MM.1S (cell line): ENCODE results near the gene TUBA1B.
A peak's percentile ranks its signal among the peaks of the same experiment; 100 is the strongest.

Experiments used
- DNase-seq: peaks from one replicate; pipeline ENCODE4 v3.0.0-alpha.2; 2015
- H2AFZ ChIP-seq: fragments of 300-600 bp; sonication (generic); 2 replicates; pipeline ENCODE4 v1.6.0; 2016; ENCODE audit warnings: antibody characterized with exemption, low read length
- H3F3A ChIP-seq: fragments of 300-600 bp; sonication (generic); 2 replicates; pipeline ENCODE4 v1.6.1; 2016; ENCODE audit warnings: mild to moderate bottlenecking, antibody characterized with exemption, low read length, moderate library complexity, mixed read lengths; ENCODE audit not compliant: insufficient read depth
- H3K27ac ChIP-seq: fragments of 300-600 bp; sonication (generic); 2 replicates; pipeline ENCODE4 v1.5.1; 2016; ENCODE audit warnings: mild to moderate bottlenecking, low read length
- H3K27me3 ChIP-seq: fragments of 300-600 bp; sonication (generic); replicated peaks from 2 replicates; pipeline ENCODE4 v1.6.0; 2016; ENCODE audit warnings: low read length; ENCODE audit not compliant: insufficient read depth
- H3K36me3 ChIP-seq: fragments of 300-600 bp; sonication (generic); replicated peaks from 2 replicates; pipeline ENCODE4 v1.6.1; 2016; ENCODE audit warnings: mild to moderate bottlenecking, low read length, mixed read lengths; ENCODE audit not compliant: insufficient read depth
- H3K4me1 ChIP-seq: fragments of 300-600 bp; sonication (generic); 2 replicates; pipeline ENCODE4 v1.6.1; 2016; ENCODE audit warnings: low read length, mixed read lengths
- H3K4me2 ChIP-seq: fragments of 300-600 bp; sonication (generic); 2 replicates; pipeline ENCODE4 v1.6.0; 2016; ENCODE audit warnings: low read depth, low read length
- H3K4me3 ChIP-seq: fragments of 300-600 bp; sonication (generic); 2 replicates; pipeline ENCODE4 v1.5.1; 2016; ENCODE audit warnings: low read length, mixed read lengths
- H3K79me2 ChIP-seq: fragments of 300-600 bp; sonication (generic); 2 replicates; pipeline ENCODE4 v1.6.1; 2016; ENCODE audit warnings: mixed run types, low read length, mixed read lengths
- H3K9ac ChIP-seq: fragments of 300-600 bp; sonication (generic); 2 replicates; pipeline ENCODE4 v1.6.1; 2016; ENCODE audit warnings: low read length, mixed read lengths
- H3K9me2 ChIP-seq: fragments of 300-600 bp; sonication (generic); replicated peaks from 2 replicates; pipeline ENCODE4 v1.6.1; 2016; ENCODE audit warnings: mild to moderate bottlenecking, low read length, mixed read lengths; ENCODE audit not compliant: insufficient read depth
- H3K9me3 ChIP-seq: fragments of 300-600 bp; sonication (generic); replicated peaks from 2 replicates; pipeline ENCODE4 v1.6.1; 2016; ENCODE audit warnings: mild to moderate bottlenecking, low read length, mixed read lengths; ENCODE audit not compliant: insufficient read depth
- H4K20me1 ChIP-seq: fragments of 300-600 bp; sonication (generic); 2 replicates; pipeline ENCODE4 v1.6.1; 2016; ENCODE audit warnings: mild to moderate bottlenecking, low read length, moderate library complexity, mixed read lengths; ENCODE audit not compliant: insufficient read depth
- CTCF ChIP-seq: fragments of 300-600 bp; sonication (generic); IDR thresholded peaks from 2 replicates; pipeline ENCODE4 v1.5.1; 2016; ENCODE audit warnings: antibody characterized with exemption, low read length, mixed read lengths
- EZH2 ChIP-seq: fragments of 300-600 bp; sonication (generic); optimal IDR thresholded peaks from 2 replicates; pipeline ENCODE3; 2017; ENCODE audit warnings: low read depth, mild to moderate bottlenecking, antibody characterized with exemption, low read length, mixed read lengths
- EZH2phosphoT487 ChIP-seq: fragments of 300-600 bp; sonication (generic); IDR thresholded peaks from 2 replicates; pipeline ENCODE4 v1.6.1; 2018; ENCODE audit warnings: antibody characterized with exemption, low read length

TUBA1B gene

DNA sequence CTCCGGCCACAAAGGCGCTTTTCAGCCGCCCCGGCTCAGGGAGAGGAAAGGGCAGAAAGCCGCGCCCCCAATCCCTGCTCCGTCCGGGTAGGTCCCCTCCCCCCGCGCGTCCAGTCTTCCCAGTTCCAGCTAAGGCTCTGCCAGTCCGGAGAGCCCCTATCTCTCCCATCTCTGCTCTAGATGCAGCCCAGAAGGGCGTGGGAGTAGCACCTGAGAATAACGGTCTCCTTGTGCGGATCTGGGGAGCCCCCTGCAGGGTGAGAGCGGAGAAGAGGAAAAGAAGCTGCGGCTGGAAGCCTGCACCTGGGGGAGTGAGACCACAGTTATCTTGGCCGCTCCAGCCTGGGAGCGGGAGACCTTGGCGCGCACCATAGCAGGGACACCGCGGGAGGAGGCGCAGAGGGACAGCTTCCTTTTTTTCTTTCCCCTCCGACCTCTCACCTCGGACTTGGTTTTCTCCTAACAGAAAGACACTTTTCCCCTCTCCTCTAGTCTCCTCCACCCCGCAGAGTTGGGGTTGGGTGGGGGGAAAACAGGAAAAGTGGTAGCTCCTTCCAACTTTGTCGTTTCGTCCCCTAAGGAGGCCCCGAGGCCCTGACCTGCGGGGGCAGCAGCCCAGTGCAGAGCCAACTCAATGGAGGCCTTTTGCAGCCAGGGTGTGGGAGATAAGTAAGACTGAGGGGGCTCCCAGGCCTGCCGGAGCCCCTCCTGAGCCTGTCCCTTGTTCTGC lies 38.9 kb downstream of the TUBA1B start:
- Histone ChIP-seq H3K9me3 (no peaks in the 10 kb centered on the region), H3K36me3 (no peaks in the 10 kb centered on the region), H3K27me3 (peaks cover 70% of the 10 kb centered on the region), H3K4me1 (peaks cover 5% of the 10 kb centered on the region), H3K27ac (no peak overlapping the region), H4K20me1 (no peaks in the 10 kb centered on the region), H3K4me2 (peak overlapping the region; percentile 64), H3F3A (no peaks in the 10 kb centered on the region), H2AFZ (no peak overlapping the region), H3K4me3 (peak overlapping the region; percentile 35; the same call in 1 of the 2 replicates), H3K9ac (no peak overlapping the region), H3K79me2 (no peaks in the 10 kb centered on the region), H3K9me2 (no peaks in the 10 kb centered on the region)
- DNase-seq: peak; percentile 40
- TF ChIP-seq EZH2phosphoT487: no peak
- no peak for TF ChIP-seq EZH2
- TF ChIP-seq CTCF: peak; percentile 50

GRCh38 chr12:49091836-49092085 lies 39.4 kb downstream of the TUBA1B start:
- DNase-seq: no peak
- Histone ChIP-seq H3K9ac (no peak overlapping the region), H2AFZ (no peak overlapping the region), H3K9me2 (no peaks in the 10 kb centered on the region), H3K36me3 (no peaks in the 10 kb centered on the region), H3K79me2 (no peaks in the 10 kb centered on the region), H3K27ac (no peak overlapping the region), H3K4me1 (peaks cover 5% of the 10 kb centered on the region), H3F3A (no peaks in the 10 kb centered on the region), H3K4me3 (peak overlapping the region; percentile 35; the same call in 1 of the 2 replicates), H3K27me3 (peaks cover 70% of the 10 kb centered on the region), H4K20me1 (no peaks in the 10 kb centered on the region), H3K9me3 (no peaks in the 10 kb centered on the region), H3K4me2 (peak overlapping the region; percentile 64)
- TF ChIP-seq EZH2phosphoT487 (no peak), CTCF (no peak), EZH2 (no peak)

- no peak overlapping the region for H2AFZ ChIP-seq
- no peak overlapping the region for H3K4me3 ChIP-seq
- no peak overlapping the region for H3K9ac ChIP-seq
- peak overlapping the region; percentile 64; the same call in 1 of the 2 replicates for H3K4me2 ChIP-seq
- no peaks in the 10 kb centered on the region for H4K20me1 ChIP-seq
- no peaks in the 10 kb centered on the region for H3K9me3 ChIP-seq
- H3K27me3 ChIP-seq: peaks cover 70% of the 10 kb centered on the region
- no peaks in the 10 kb centered on the region for H3K36me3 ChIP-seq
- H3K4me1 ChIP-seq: peaks cover 5% of the 10 kb centered on the region
- no peak for DNase-seq
- no peaks in the 10 kb centered on the region for H3K79me2 ChIP-seq
- TF ChIP-seq CTCF (no peak), EZH2phosphoT487 (no peak), EZH2 (no peak)
- H3K27ac ChIP-seq: no peak overlapping the region
- no peaks in the 10 kb centered on the region for H3F3A ChIP-seq
- H3K9me2 ChIP-seq: no peaks in the 10 kb centered on the region
Observed at GRCh38 chr12:49091056-49091835, 39.9 kb downstream of the TUBA1B start.
